H1 (cell line): ENCODE data around the gene SPATA16. TPM values are rescaled to one million over a fixed set of nuclear protein-coding genes. Genes with fewer than 3 reads are reported as not detected.

ENCODE experiments used
- CTCF ChIA-PET: fragments of 300-600 bp; sonication (Branson Sonifier 250); formaldehyde crosslinking; loops from one replicate; lab custom pipeline; 2021; ENCODE audit not compliant: partially characterized antibody; lab: Charles Lee
- POLR2A ChIA-PET: fragments of 300-600 bp; sonication (Branson Sonifier 250); formaldehyde crosslinking; loops from one replicate; lab custom pipeline; 2021; ENCODE audit warnings: inconsistent platforms; ENCODE audit not compliant: partially characterized antibody; lab: Charles Lee
- DNase-seq, 2 experiments: peaks; one replicate each; pipeline versions ENCODE4 v3.0.0 to v3.0.0-alpha.2; 2010 to 2022; ENCODE audit warnings: low spot score in 2 of 2, low read depth in 1 of 2, mixed read lengths in 1 of 2
- FAIRE-seq: peaks from 2 replicates; lab custom pipeline; 2011; peaks lifted over from hg19 to GRCh38; lab: Jason Lieb, UNC
- H2AFZ ChIP-seq: 2 replicates; pipeline ENCODE4 v1.8.1; 2012; ENCODE audit warnings: low read length, inconsistent platforms
- H2AK5ac ChIP-seq: 2 replicates; pipeline ENCODE4 v1.6.1; 2013; ENCODE audit warnings: low read depth, low read length
- H2BK120ac ChIP-seq: replicated peaks from 2 replicates; pipeline ENCODE3; 2013; ENCODE audit warnings: low read depth, low read length, inconsistent platforms
- H2BK12ac ChIP-seq: 2 replicates; pipeline ENCODE4 v1.6.1; 2013; ENCODE audit warnings: low read depth, low read length
- H2BK15ac ChIP-seq: 2 replicates; pipeline ENCODE4 v1.6.1; 2013; ENCODE audit warnings: low read length
- H2BK20ac ChIP-seq: 2 replicates; pipeline ENCODE4 v1.6.1; 2013; ENCODE audit warnings: low read length
- H2BK5ac ChIP-seq: 2 replicates; pipeline ENCODE4 v1.6.1; 2013; ENCODE audit warnings: low read depth, low read length
- H3K14ac ChIP-seq: 2 replicates; pipeline ENCODE4 v1.6.1; 2013; ENCODE audit warnings: inconsistent platforms; ENCODE audit not compliant: insufficient read length
- H3K18ac ChIP-seq: 2 replicates; pipeline ENCODE4 v1.6.1; 2013; ENCODE audit warnings: low read length; ENCODE audit errors: extremely low read depth
- H3K23ac ChIP-seq: 2 replicates; pipeline ENCODE4 v1.6.1; 2013; ENCODE audit warnings: inconsistent platforms; ENCODE audit not compliant: insufficient read length
- H3K23me2 ChIP-seq: 2 replicates; pipeline ENCODE4 v1.6.1; 2013; ENCODE audit warnings: low read depth, low read length
- H3K27ac ChIP-seq: 2 replicates; pipeline ENCODE4 v1.6.1; 2011; ENCODE audit warnings: low read depth, low read length, inconsistent platforms
- H3K27me3 ChIP-seq, 4 experiments: replicated peaks in 1 of 4; 1 replicate in 1 of 4; 2 replicates in 3 of 4; pipeline versions ENCODE4 v1.6.1 to v1.8.1; 2011 to 2013; ENCODE audit warnings: low read length in 3 of 4, mild to moderate bottlenecking in 3 of 4, inconsistent platforms in 2 of 4, mixed read lengths in 2 of 4, moderate library complexity in 1 of 4; ENCODE audit not compliant: control insufficient read depth in 3 of 4, insufficient read depth in 3 of 4; ENCODE audit errors: extremely low read depth in 1 of 4
- H3K36me3 ChIP-seq, 4 experiments: 2 replicates each; pipeline versions ENCODE4 v1.6.1 to v1.8.1; 2011 to 2013; ENCODE audit warnings: mild to moderate bottlenecking in 4 of 4, low read length in 3 of 4, moderate library complexity in 2 of 4, control low read depth in 1 of 4, inconsistent platforms in 1 of 4; ENCODE audit not compliant: insufficient read depth in 4 of 4, control insufficient read depth in 2 of 4
- H3K4ac ChIP-seq: replicated peaks from 2 replicates; pipeline ENCODE3; 2013; ENCODE audit warnings: low read length, low read depth, mixed read lengths, inconsistent platforms; ENCODE audit not compliant: insufficient read length
- H3K4me1 ChIP-seq, 4 experiments: replicated peaks in 1 of 4; 1 replicate in 1 of 4; 2 replicates in 3 of 4; pipeline versions ENCODE4 v1.6.1 to v1.8.1; 2011 to 2013; ENCODE audit warnings: low read length in 3 of 4, inconsistent platforms in 2 of 4, mixed read lengths in 1 of 4; ENCODE audit not compliant: insufficient read depth in 4 of 4, control insufficient read depth in 3 of 4
- H3K4me2 ChIP-seq, 2 experiments: 2 replicates each; pipeline versions ENCODE4 v1.6.1 to v1.8.1; 2011 to 2013; ENCODE audit warnings: low read depth in 2 of 2, low read length in 2 of 2, control low read depth in 1 of 2, inconsistent platforms in 1 of 2, mild to moderate bottlenecking in 1 of 2; ENCODE audit not compliant: insufficient read depth in 1 of 2
- H3K4me3 ChIP-seq, 4 experiments: fragments of 200-600, 300-600 bp in 1 of 4; sonication (generic), shearing (Covaris generic), sonication (Bioruptor Twin) in 1 of 4; 2 replicates each; pipeline versions ENCODE4 v1.5.1 to v1.8.1; 2011 to 2016; ENCODE audit warnings: low read length in 4 of 4, low read depth in 3 of 4, control low read depth in 2 of 4, inconsistent platforms in 2 of 4, mild to moderate bottlenecking in 2 of 4, mixed read lengths in 1 of 4, moderate library complexity in 1 of 4; ENCODE audit not compliant: insufficient read depth in 2 of 4; ENCODE audit errors: extremely low read depth in 1 of 4
- H3K56ac ChIP-seq: replicated peaks from 2 replicates; pipeline ENCODE3; 2013; ENCODE audit warnings: low read depth, mild to moderate bottlenecking, mixed read lengths, low read length, inconsistent platforms; ENCODE audit not compliant: insufficient read length
- H3K79me1 ChIP-seq: 2 replicates; pipeline ENCODE4 v1.6.1; 2013; ENCODE audit warnings: low read depth, low read length, control low read depth
- H3K79me2 ChIP-seq, 2 experiments: 2 replicates each; pipeline versions ENCODE4 v1.6.1 to v1.8.1; 2012 to 2013; ENCODE audit warnings: low read length in 2 of 2, mild to moderate bottlenecking in 2 of 2, inconsistent platforms in 1 of 2; ENCODE audit not compliant: insufficient read depth in 2 of 2, control insufficient read depth in 1 of 2
- H3K9ac ChIP-seq, 4 experiments: replicated peaks in 1 of 4; 1 replicate in 1 of 4; 2 replicates in 3 of 4; pipeline versions ENCODE4 v1.6.1 to v1.8.1; 2011 to 2013; ENCODE audit warnings: low read depth in 3 of 4, low read length in 3 of 4, control low read depth in 2 of 4, mild to moderate bottlenecking in 2 of 4, moderate library complexity in 2 of 4, inconsistent platforms in 1 of 4; ENCODE audit errors: extremely low read depth in 1 of 4
- H3K9me3 ChIP-seq, 2 experiments: 2 replicates each; pipeline versions ENCODE4 v1.6.1 to v1.8.1; 2012 to 2013; ENCODE audit warnings: mild to moderate bottlenecking in 2 of 2, moderate library complexity in 2 of 2, control low read depth in 1 of 2, inconsistent platforms in 1 of 2, low read depth in 1 of 2, low read length in 1 of 2, mixed read lengths in 1 of 2; ENCODE audit not compliant: insufficient read depth in 2 of 2
- H4K20me1 ChIP-seq, 2 experiments: replicated peaks in 1 of 2; 2 replicates each; pipeline versions ENCODE3 to v1.8.1; 2011 to 2013; ENCODE audit warnings: inconsistent platforms in 2 of 2, low read length in 2 of 2, mild to moderate bottlenecking in 1 of 2; ENCODE audit not compliant: insufficient read depth in 2 of 2, control insufficient read depth in 1 of 2
- H4K5ac ChIP-seq: 2 replicates; pipeline ENCODE4 v1.6.1; 2013; ENCODE audit warnings: low read length, low read depth, mixed read lengths, inconsistent platforms; ENCODE audit not compliant: insufficient read length
- H4K8ac ChIP-seq: 2 replicates; pipeline ENCODE4 v1.8.0; 2013; ENCODE audit warnings: mild to moderate bottlenecking, moderate library complexity, low read length, inconsistent platforms; ENCODE audit not compliant: insufficient read depth; ENCODE audit errors: extremely low read depth
- H4K91ac ChIP-seq: replicated peaks from 2 replicates; pipeline ENCODE3; 2013; ENCODE audit warnings: low read length, mixed read lengths, inconsistent platforms; ENCODE audit not compliant: insufficient read length
- BCL11A ChIP-seq, 2 experiments: IDR thresholded peaks; one replicate each; pipeline ENCODE4 v1.6.1; 2011; ENCODE audit warnings: low read depth in 2 of 2, low read length in 2 of 2, mild to moderate bottlenecking in 2 of 2
- CBX8 ChIP-seq: fragments of 300-800, 300-1000 bp; sonication (generic); IDR thresholded peaks from 2 replicates; pipeline ENCODE4 v1.7.1; 2016; ENCODE audit warnings: low read depth, low read length, borderline replicate concordance
- E2F6 ChIP-seq: IDR thresholded peaks from 2 replicates; pipeline ENCODE4 v1.6.1; 2012; ENCODE audit warnings: inconsistent platforms
- EP300 ChIP-seq, 2 experiments: IDR thresholded peaks; 1 replicate in 1 of 2; 2 replicates in 1 of 2; pipeline ENCODE4 v1.6.1; 2011 to 2012; ENCODE audit warnings: low read depth in 2 of 2, low read length in 2 of 2, mild to moderate bottlenecking in 2 of 2, borderline replicate concordance in 1 of 2, inconsistent platforms in 1 of 2, moderate library complexity in 1 of 2
- POU5F1 ChIP-seq: IDR thresholded peaks from 2 replicates; pipeline ENCODE4 v1.6.1; 2011; ENCODE audit warnings: low read depth, mild to moderate bottlenecking, low read length, moderate library complexity
- SP2 ChIP-seq: IDR thresholded peaks from 2 replicates; pipeline ENCODE4 v1.6.1; 2012; ENCODE audit warnings: mild to moderate bottlenecking, low read length, inconsistent platforms
- TAF7 ChIP-seq: optimal IDR thresholded peaks from 2 replicates; pipeline ENCODE3; 2011; ENCODE audit warnings: low read depth, mild to moderate bottlenecking, inconsistent platforms, low read length, moderate library complexity, borderline replicate concordance
- TEAD4 ChIP-seq: IDR thresholded peaks from 2 replicates; pipeline ENCODE4 v1.6.1; 2012; ENCODE audit warnings: low read depth, low read length, inconsistent platforms, mixed read lengths
- USF2 ChIP-seq: IDR thresholded peaks from 2 replicates; pipeline ENCODE4 v1.6.1; 2011; ENCODE audit warnings: low read length, improper control_type of control experiment
- WGBS, 2 experiments: shearing (Covaris generic) in 1 of 2; methylation state at CpG; one replicate each; pipeline versions ENCODE4 v1.1.6 to v1.1.7; 2013 to 2015; ENCODE audit warnings: low lambda C conversion rate in 2 of 2, mixed read lengths in 2 of 2, inconsistent platforms in 1 of 2, low coverage in 1 of 2, missing lambda C conversion rate in 1 of 2; ENCODE audit not compliant: insufficient replicate concordance in 2 of 2, insufficient coverage in 1 of 2, insufficient read length in 1 of 2; ENCODE audit errors: extremely low coverage in 1 of 2, missing lambda C conversion rate in 1 of 2; 5-methylcytosine and 5-hydroxymethylcytosine counted together
- polyA plus RNA-seq, 7 experiments: library from polyadenylated mRNA; depleted of rRNA in 3 of 7; stranded (reverse) in 5 of 7; unstranded in 2 of 7; fragments of >200 nt in 5 of 7; fragments of 200-250 nt in 2 of 7; gene quantifications; 1 replicate in 5 of 7; 2 replicates in 1 of 7; 4 replicates in 1 of 7; pipeline versions ENCODE4 v1.2.1 to v1.2.3, GENCODE V29; 2011 to 2013; ENCODE audit warnings: missing spikeins in 2 of 7, mixed read lengths in 2 of 7
- total RNA-seq: library from RNA; stranded (reverse); fragmentation: NEBNext Ultra II Directional; extraction: Animal tissue kit (Norgen Biotek cat#: 25700); gene quantifications from 2 replicates; pipeline ENCODE4 v1.2.1, GENCODE V29; 2021
- TF ChIP-seq, protein P1 (sequence below): IDR thresholded peaks from 2 replicates; pipeline ENCODE4 v1.6.1; 2012; ENCODE audit warnings: low read length, inconsistent platforms

SPATA16 gene
- total and polyA plus RNA-seq, 2 of the 8 experiments (the other 6 are each of a cell fraction or from before 2014, with no cell fraction given), result 0.05 to 2.7 TPM

- FAIRE-seq (no peak), DNase-seq (no peak)
- Histone ChIP-seq H3K14ac (no peak overlapping the region), H3K9ac (no peak overlapping the region), H3K56ac (no peak overlapping the region), H4K8ac (no peak overlapping the region), H3K23ac (no peak overlapping the region), H4K20me1 (no peaks in the 10 kb centered on the region), H3K4me1 (no peaks in the 10 kb centered on the region), H2AFZ (no peak overlapping the region), H2BK5ac (no peak overlapping the region), H2BK15ac (no peak overlapping the region), H3K9me3 (no peaks in the 10 kb centered on the region), H2BK120ac (no peak overlapping the region), H2BK12ac (no peak overlapping the region), H3K79me2 (no peaks in the 10 kb centered on the region), H3K4me2 (no peak overlapping the region), H3K36me3 (no peaks in the 10 kb centered on the region), H4K5ac (no peak overlapping the region), H3K18ac (no peak overlapping the region), H3K4ac (no peak overlapping the region), H4K91ac (no peak overlapping the region), H2AK5ac (no peak overlapping the region), H3K27me3 (no peaks in the 10 kb centered on the region), H3K4me3 (no peak overlapping the region), H3K23me2 (no peaks in the 10 kb centered on the region), H2BK20ac (no peak overlapping the region), H3K79me1 (no peaks in the 10 kb centered on the region), H3K27ac (no peak overlapping the region)
- POLR2A ChIA-PET, result interaction anchor here (0.6 kb wide), 1 partner anchor 914 kb away, joined by 3 read pairs; no protein-coding TSS in a partner anchor
- WGBS, 2 experiments, result 81% methylated on average over 2 of the region's 2 CpGs; no CpG with 5 or more reads in 1 of the 2 experiments
- CTCF ChIA-PET, result interaction anchor here (1.0 kb wide), 1 partner anchor 56 kb away, joined by 3 read pairs; no protein-coding TSS in a partner anchor
- TF ChIP-seq, protein P1, sequence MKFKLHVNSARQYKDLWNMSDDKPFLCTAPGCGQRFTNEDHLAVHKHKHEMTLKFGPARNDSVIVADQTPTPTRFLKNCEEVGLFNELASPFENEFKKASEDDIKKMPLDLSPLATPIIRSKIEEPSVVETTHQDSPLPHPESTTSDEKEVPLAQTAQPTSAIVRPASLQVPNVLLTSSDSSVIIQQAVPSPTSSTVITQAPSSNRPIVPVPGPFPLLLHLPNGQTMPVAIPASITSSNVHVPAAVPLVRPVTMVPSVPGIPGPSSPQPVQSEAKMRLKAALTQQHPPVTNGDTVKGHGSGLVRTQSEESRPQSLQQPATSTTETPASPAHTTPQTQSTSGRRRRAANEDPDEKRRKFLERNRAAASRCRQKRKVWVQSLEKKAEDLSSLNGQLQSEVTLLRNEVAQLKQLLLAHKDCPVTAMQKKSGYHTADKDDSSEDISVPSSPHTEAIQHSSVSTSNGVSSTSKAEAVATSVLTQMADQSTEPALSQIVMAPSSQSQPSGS, result no peak
- TF ChIP-seq POU5F1 (no peak), TAF7 (no peak), SP2 (no peak), USF2 (no peak), CBX8 (no peak), BCL11A (IDR thresholded peaks at IDR 0.05; ENCODE audit: low read depth in 2 of 2, low read length in 2 of 2) (no peak), E2F6 (no peak), EP300 (IDR thresholded peaks at IDR 0.05; ENCODE audit: borderline replicate concordance in 1 of 2, low read depth in 2 of 2, low read length in 2 of 2) (no peak), TEAD4 (no peak)
Observed at GRCh38 chr3:172892158-172892557, 248.9 kb downstream of the SPATA16 start.
